CD4-positive, alpha-beta T cell treated with Interferon gamma for 1 hour (primary cell): ENCODE results near the gene RBMY1F.
"Not testable (repeated sequence)": the region's sequence is repeated elsewhere in the genome, so short reads cannot be mapped to it uniquely, and the experiment has no call there.

ENCODE experiments used
- DNase-seq: peaks from one replicate; pipeline ENCODE4 v3.0.0-alpha.2; 2020

Gene RBMY1F

DNA sequence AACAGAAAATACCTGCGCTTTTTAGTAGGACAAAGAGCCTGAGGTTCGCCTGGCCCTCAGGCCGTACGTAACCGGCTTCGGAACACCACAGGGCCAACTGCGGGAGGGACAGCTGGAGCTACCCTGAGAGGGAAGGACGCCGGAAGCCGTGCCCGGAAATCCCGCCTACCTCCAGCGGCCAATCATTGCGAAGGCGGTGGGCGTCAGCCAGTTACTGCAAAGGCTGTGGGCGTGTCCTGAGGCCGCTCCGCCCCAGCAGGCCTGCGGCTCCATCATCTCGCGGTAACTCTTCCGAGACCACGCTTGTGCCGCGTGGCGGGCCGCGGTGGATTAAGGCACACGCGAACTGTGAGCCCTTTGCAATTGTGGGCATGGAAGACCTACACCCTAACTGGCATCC lies at the start of gene RBMY1F:
Gene RBMY1F (minus strand): TSS at position 101 of the 400 bp plus-strand sequence. CDS start 1,954 bp downstream, outside the sequence.
- DNase-seq = not testable (repeated sequence)

DNA sequence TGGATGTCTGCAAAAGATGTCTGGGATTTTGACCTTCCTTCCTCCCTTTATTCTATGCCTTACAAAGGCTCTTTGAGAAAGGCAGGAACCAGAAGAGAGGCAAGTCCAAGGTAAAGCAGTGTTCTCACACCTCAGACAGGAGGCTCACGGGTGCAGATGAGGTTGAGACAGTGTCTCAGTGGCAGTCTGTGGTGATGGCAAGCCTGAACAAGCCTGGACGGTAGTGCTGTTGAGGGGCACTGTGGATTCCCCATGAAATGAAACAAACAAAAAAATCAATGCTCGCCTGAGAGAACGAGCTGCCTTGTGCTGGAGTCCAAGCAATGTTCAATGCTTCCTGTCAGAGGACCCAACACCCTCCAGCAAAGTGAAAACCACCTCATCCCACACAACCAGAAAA lies 31.6 kb downstream of the RBMY1F start:
- not testable (repeated sequence) for DNase-seq

DNA sequence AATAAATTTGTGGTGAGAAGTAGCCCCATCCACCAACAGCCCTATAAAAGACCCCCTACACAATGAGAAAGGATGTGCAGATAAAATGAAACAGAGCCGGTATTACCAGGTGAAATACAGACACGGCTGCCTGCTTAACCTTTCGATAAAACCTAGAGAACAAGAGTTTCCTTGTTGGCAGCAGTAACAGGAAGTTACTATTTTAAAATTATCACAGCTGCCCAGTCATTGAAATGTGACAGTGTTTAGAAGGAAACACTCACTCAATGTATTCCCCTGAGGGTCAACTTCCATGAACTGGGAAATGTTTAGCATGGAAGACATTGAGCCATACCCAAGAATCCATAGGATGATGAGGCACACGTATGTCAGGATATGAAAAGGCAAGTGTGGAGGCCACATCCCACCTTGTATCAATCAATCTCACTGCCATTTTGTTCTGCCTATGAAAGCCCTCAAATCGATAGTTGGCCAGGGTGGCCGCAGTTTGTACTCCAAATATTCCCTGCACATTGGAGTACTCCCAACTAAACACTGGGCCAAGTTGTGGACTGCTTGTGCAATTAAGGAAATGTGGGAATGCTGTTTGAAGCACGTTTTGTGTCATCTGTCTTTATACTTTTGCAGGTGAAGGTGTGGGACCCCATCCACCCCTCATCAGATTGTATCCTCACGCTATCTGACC lies 41.6 kb downstream of the RBMY1F start:
- not testable (repeated sequence) for DNase-seq

DNA sequence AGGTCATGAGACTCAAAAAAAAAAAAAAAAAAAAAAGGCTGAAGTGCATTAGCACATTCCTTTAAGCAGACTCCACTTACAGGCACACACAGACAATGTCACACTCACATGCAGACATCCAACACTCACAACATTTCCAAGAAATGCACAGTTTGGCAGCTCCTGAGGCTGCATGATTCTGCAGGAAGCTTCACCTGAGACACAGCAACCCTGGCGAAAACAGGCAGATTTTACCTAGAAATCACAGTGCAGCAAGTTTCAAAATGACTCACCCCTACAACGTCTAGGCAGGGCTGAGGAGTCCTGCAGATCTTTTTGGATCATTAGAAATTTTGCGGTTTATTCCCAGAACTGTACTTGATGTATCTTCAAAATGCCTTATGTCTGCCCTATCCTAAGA lies 48.0 kb downstream of the RBMY1F start:
- DNase-seq = not testable (repeated sequence)

DNA sequence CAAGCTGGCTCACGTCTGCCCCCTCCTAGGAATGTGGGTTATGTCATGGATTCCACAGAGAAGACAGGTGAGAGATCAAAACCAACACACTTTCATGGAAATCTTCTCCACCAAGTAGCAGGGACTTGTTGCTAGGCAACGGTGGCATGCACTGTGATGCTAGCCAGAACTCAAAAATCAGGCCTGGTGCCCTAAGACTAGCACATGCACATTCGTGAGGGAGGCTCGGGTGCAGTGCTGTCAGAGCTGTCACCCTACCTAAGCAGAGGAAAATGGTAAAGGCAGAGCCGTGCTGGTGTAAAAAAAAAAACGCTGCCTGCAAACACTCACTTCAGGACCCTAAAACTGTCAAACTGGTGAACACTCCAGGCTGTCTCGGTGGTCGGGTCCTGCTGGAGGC lies 52.2 kb downstream of the RBMY1F start:
- DNase-seq = not testable (repeated sequence)
